Left colon (tissue), 2 donors: ENCODE measurements around the gene DNASE1. TPM values are rescaled to one million over a fixed set of nuclear protein-coding genes. Genes with fewer than 3 reads are reported as not detected.
"Not testable (repeated sequence)": the region's sequence is repeated elsewhere in the genome, so short reads cannot be mapped to it uniquely, and the experiment has no call there.

Source experiments
- ATAC-seq: fragments of 200-7000 bp; cut with Tn5 transposase; one replicate; pipeline ENCODE4 v1.9.1; 2020; ENCODE audit warnings: mild to moderate bottlenecking, moderate library complexity
- DNase-seq, 2 donors: peaks; one replicate each; pipeline ENCODE4 v3.0.0-alpha.2; 2020
- intact Hi-C, 2 donors: fragments of 100-400 bp; cut with DNase I in 1 of 2; cut with micrococcal nuclease in 1 of 2; formaldehyde crosslinking; loops; one replicate each; pipeline versions ENCODE4 v1.11.2 to v1.14.0; 2022; cut with DNase I, micrococcal nuclease
- total RNA-seq, 2 donors: library from RNA; stranded (reverse); fragmentation: NEBNext Ultra II Directional; extraction: Animal tissue kit (Norgen Biotek cat#: 25700); gene quantifications; one replicate each; pipeline ENCODE4 v1.2.1, GENCODE V29; 2021
- donor health status: DM: no; HTN: no; CAD: no.
- donor health status: DM: yes; HTN: yes; CAD: no.

DNASE1 gene
- total RNA-seq, 2 donors from 2014 or later = 15.7 to 18.1 TPM

GRCh38 chr16:3640207-3640606 lies 14.3 kb upstream of the DNASE1 start:
- ATAC-seq = peak; percentile 42
- DNase-seq = no peak
- intact Hi-C loops = no loop called here

GRCh38 chr16:3640632-3641501 lies 13.6 kb upstream of the DNASE1 start:
- ATAC-seq (no peak), DNase-seq (no peak)
- intact Hi-C loops = no loop called here

- ATAC-seq (no peak), DNase-seq (no peak)
- intact Hi-C loops = no loop called here
Observed at GRCh38 chr16:3641801-3642396, 12.6 kb upstream of the DNASE1 start.

GRCh38 chr16:3642397-3643094 lies 11.9 kb upstream of the DNASE1 start:
- DNase-seq (peak; percentile 42 to 53), ATAC-seq (peak; percentile 54)
- intact Hi-C loops = no loop called here

- intact Hi-C loops = no loop called here
- DNase-seq = no peak
Observed at GRCh38 chr16:3643095-3643730, 11.3 kb upstream of the DNASE1 start.

GRCh38 chr16:3645108-3645503 lies 9.4 kb upstream of the DNASE1 start:
- intact Hi-C loops = no loop called here
- DNase-seq = no peak
- no peak for ATAC-seq

More at GRCh38 chr16:3643095-3643730, 11.3 kb upstream of the DNASE1 start:
- no peak for ATAC-seq

- intact Hi-C loops = no loop called here
- ATAC-seq (peak; percentile 41), DNase-seq (peak in 1 of 2 donors; percentile 4)
Observed at GRCh38 chr16:3645504-3646347, 8.8 kb upstream of the DNASE1 start.

- peak; percentile 85 to 92 for DNase-seq
- intact Hi-C loops = no loop called here
- ATAC-seq = peak; percentile 90
Observed at GRCh38 chr16:3646348-3646920, 8.1 kb upstream of the DNASE1 start.

GRCh38 chr16:3650631-3651265 lies 3.7 kb upstream of the DNASE1 start:
- ATAC-seq (no peak), DNase-seq (peak in 1 of 2 donors; percentile 4)

GRCh38 chr16:3651461-3652372 lies 2.8 kb upstream of the DNASE1 start:
- intact Hi-C loops = no loop called here
- ATAC-seq = no peak

More at GRCh38 chr16:3650631-3651265, 3.7 kb upstream of the DNASE1 start:
- intact Hi-C loops = no loop called here

GRCh38 chr16:3652373-3653195 lies 1.9 kb upstream of the DNASE1 start:
- peak; percentile 8 to 23 for DNase-seq

More at GRCh38 chr16:3651461-3652372, 2.8 kb upstream of the DNASE1 start:
- DNase-seq = peak in 1 of 2 donors; percentile 2

GRCh38 chr16:3655030-3655395 lies 522 bp downstream of the DNASE1 start:
- intact Hi-C loops = no loop called here
- ATAC-seq (peak; percentile 6), DNase-seq (peak; percentile 8 to 22)

More at GRCh38 chr16:3652373-3653195, 1.9 kb upstream of the DNASE1 start:
- no peak for ATAC-seq
- intact Hi-C loops = no loop called here

GRCh38 chr16:3655396-3656159 lies 1.1 kb downstream of the DNASE1 start:
- ATAC-seq (no peak), DNase-seq (peak; percentile 6 to 27)
- intact Hi-C loops = no loop called here

- DNase-seq, intact Hi-C loops: not testable (repeated sequence)
- peak; percentile 14 for ATAC-seq
Observed at GRCh38 chr16:3656160-3656490, 1.6 kb downstream of the DNASE1 start.
